Neutrophil (primary cell): Measurements from ENCODE around the gene NSD1.

ENCODE experiments used
- H3K27ac ChIP-seq: fragments of 200-600 bp; sonication (generic); 2 replicates; pipeline ENCODE4 v1.5.1; 2016; ENCODE audit warnings: mild to moderate bottlenecking, moderate library complexity
- H3K27me3 ChIP-seq: fragments of 200-600 bp; sonication (generic); 2 replicates; pipeline ENCODE4 v1.6.0; 2016; ENCODE audit warnings: mild to moderate bottlenecking
- H3K36me3 ChIP-seq: fragments of 200-600 bp; sonication (generic); 2 replicates; pipeline ENCODE4 v1.5.1; 2017
- H3K4me1 ChIP-seq, 2 experiments: fragments of 200-600 bp in 1 of 2; sonication (generic) in 1 of 2; 1 replicate in 1 of 2; 2 replicates in 1 of 2; pipeline versions ENCODE4 v1.5.1 to v1.6.1; 2013 to 2016; ENCODE audit warnings: low read depth in 1 of 2, low read length in 1 of 2, mild to moderate bottlenecking in 1 of 2, moderate library complexity in 1 of 2; ENCODE audit not compliant: control insufficient read depth in 1 of 2, insufficient read depth in 1 of 2
- H3K4me3 ChIP-seq, 2 experiments: fragments of 200-600 bp in 1 of 2; sonication (generic) in 1 of 2; 1 replicate in 1 of 2; 2 replicates in 1 of 2; pipeline ENCODE4 v1.5.1; 2013 to 2016; ENCODE audit warnings: low read depth in 1 of 2, low read length in 1 of 2, mild to moderate bottlenecking in 1 of 2, moderate library complexity in 1 of 2
- H3K9me3 ChIP-seq: fragments of 200-600 bp; sonication (generic); 2 replicates; pipeline ENCODE4 v1.5.1; 2016
- TF ChIP-seq, protein P1 (sequence below): fragments of 200-600 bp; sonication (generic); IDR thresholded peaks from 2 replicates; pipeline ENCODE4 v1.5.1; 2016; ENCODE audit warnings: antibody characterized with exemption

Gene NSD1

DNA sequence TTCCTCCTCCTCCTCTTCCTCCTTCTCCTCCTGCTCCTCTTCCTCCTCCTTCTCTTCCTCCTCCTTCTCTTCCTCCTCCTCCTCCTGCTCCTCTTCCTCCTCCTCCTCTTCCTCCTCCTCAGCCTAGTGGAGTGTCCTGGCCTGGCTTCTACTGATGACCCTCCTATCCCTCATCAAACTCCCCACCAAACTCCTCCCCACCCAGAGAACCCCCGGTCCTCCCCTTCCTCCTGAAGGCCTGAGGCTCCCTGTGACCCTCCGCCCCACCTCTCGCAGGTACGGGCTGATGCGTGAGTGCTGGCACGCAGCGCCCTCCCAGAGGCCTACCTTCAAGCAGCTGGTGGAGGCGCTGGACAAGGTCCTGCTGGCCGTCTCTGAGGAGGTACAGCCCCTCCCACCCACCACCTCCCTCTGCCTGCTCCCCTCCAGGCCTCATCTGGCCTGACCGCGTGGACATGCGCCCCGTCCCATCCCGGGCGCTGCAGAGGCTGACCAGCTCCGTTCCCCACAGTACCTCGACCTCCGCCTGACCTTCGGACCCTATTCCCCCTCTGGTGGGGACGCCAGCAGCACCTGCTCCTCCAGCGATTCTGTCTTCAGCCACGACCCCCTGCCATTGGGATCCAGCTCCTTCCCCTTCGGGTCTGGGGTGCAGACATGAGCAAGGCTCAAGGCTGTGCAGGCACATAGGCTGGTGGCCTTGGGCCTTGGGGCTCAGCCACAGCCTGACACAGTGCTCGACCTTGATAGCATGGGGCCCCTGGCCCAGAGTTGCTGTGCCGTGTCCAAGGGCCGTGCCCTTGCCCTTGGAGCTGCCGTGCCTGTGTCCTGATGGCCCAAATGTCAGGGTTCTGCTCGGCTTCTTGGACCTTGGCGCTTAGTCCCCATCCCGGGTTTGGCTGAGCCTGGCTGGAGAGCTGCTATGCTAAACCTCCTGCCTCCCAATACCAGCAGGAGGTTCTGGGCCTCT is 36.3 kb upstream of the NSD1 start:
- Histone ChIP-seq H3K9me3 (no peaks in the 10 kb centered on the region), H3K27ac (no peak overlapping the region), H3K4me3 (no peak overlapping the region), H3K27me3 (peaks cover 6% of the 10 kb centered on the region), H3K36me3 (no peaks in the 10 kb centered on the region), H3K4me1 (peaks cover 7 to 8% of the 10 kb centered on the region in 2 experiments)
- TF ChIP-seq, protein P1, sequence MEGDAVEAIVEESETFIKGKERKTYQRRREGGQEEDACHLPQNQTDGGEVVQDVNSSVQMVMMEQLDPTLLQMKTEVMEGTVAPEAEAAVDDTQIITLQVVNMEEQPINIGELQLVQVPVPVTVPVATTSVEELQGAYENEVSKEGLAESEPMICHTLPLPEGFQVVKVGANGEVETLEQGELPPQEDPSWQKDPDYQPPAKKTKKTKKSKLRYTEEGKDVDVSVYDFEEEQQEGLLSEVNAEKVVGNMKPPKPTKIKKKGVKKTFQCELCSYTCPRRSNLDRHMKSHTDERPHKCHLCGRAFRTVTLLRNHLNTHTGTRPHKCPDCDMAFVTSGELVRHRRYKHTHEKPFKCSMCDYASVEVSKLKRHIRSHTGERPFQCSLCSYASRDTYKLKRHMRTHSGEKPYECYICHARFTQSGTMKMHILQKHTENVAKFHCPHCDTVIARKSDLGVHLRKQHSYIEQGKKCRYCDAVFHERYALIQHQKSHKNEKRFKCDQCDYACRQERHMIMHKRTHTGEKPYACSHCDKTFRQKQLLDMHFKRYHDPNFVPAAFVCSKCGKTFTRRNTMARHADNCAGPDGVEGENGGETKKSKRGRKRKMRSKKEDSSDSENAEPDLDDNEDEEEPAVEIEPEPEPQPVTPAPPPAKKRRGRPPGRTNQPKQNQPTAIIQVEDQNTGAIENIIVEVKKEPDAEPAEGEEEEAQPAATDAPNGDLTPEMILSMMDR = no peak

DNA sequence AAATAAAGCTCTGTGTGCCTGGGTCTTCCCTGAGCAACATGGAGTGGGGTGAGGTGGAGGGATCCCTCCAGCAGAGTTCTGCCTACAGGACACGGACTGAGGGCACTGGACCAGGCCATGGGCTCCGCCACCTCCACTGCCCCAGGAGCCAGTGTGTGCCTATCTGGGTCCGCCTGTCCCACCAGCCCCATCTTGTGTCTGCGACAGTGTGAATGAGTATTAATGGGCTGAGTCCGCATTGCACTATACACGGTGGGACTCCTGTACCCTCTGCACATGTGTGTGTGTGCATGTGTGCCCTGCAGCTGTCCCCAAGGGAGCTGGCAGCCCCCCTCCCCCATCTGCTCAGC is 35.5 kb upstream of the NSD1 start:
- Histone ChIP-seq H3K4me1 (peaks cover 7 to 8% of the 10 kb centered on the region in 2 experiments), H3K36me3 (no peaks in the 10 kb centered on the region), H3K9me3 (no peaks in the 10 kb centered on the region), H3K4me3 (no peak overlapping the region), H3K27ac (no peak overlapping the region), H3K27me3 (peaks cover 6% of the 10 kb centered on the region)
- TF ChIP-seq, protein P1 = no peak

DNA sequence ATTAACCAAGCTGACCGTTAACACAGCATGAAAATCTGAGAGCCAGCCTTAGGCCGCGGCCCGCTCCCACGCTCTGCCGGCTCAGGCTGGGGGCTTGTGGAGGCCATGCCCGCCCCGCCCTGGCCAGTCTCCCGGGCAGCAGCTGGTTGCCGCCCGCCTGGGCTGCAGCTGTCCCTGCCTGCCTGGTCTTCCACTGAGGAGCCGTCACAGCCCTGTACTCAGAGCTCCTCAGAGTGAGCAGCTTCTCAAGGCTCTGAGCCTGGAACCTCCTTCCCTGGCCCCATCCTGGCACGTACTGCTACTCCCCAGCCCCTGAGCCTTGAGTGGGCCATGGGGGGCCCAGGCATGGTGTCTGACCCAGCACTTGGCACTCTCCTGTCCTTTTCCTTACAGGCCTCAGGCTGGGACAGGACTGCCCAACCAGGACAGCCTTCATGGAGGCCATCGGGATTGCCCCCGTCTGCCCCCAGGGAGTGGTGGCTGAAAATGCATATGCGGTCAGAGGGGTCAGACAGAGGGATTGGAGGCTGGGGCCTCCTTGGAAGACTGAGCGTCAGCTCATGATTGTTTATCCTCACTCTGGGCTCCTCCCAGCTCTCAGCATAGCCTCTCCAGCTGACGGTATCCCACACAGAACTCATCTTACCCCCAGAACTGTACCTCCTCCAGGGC is 35.0 kb upstream of the NSD1 start:
- peaks cover 7% of the 10 kb centered on the region for H3K27me3 ChIP-seq
- H3K4me1 ChIP-seq = peaks cover 7 to 8% of the 10 kb centered on the region in 2 experiments
- no peaks in the 10 kb centered on the region for H3K9me3 ChIP-seq
- TF ChIP-seq, protein P1 = no peak
- H3K4me3 ChIP-seq = no peak overlapping the region
- H3K27ac ChIP-seq = no peak overlapping the region
- no peaks in the 10 kb centered on the region for H3K36me3 ChIP-seq

DNA sequence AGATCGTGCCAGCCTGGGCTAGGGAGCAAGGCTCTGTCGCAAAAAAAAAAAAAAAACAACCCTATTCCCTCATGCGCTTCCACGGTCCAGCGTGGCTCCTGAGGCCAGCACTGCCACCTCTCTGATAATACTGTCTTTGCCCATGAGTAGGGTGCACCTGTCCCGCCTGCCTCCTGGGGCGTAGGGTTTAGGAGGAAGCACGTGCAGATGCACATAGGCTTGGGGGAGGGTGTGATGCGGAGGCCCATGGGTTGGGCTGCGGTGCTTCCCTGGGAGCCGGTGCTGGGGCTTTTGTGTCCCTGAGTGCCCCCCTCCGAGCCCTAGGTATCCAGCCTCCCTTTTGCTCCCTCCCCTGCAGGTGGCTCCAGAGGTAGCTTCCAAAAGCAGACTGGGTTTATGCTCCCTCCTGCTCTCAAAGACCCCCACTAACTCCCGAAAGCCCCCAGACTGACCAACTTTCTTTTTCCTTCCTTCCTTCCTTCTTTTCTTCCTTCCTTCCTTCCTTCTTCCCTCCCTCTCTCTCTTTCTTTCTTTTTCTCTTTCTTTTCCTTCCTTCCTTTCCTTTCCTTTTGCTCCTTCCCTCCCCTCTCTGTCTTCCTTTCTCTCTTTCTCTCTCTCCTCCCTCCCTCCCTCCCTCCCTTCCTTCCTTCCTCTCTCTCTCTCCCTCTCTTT is 34.0 kb upstream of the NSD1 start:
- no peak overlapping the region for H3K27ac ChIP-seq
- H3K36me3 ChIP-seq = no peaks in the 10 kb centered on the region
- H3K4me3 ChIP-seq = no peak overlapping the region
- H3K27me3 ChIP-seq = peaks cover 16% of the 10 kb centered on the region
- H3K4me1 ChIP-seq = peaks cover 4% of the 10 kb centered on the region in 2 experiments
- H3K9me3 ChIP-seq = no peaks in the 10 kb centered on the region
- TF ChIP-seq, protein P1 = no peak

GRCh38 chr5:177100714-177101121 is 32.9 kb upstream of the NSD1 start:
- Histone ChIP-seq H3K36me3 (no peaks in the 10 kb centered on the region), H3K27me3 (peaks cover 23% of the 10 kb centered on the region), H3K27ac (no peak overlapping the region), H3K9me3 (no peaks in the 10 kb centered on the region), H3K4me1 (no peaks in the 10 kb centered on the region), H3K4me3 (no peak overlapping the region)
- TF ChIP-seq, protein P1 = no peak
